ENCODE measurements around the gene ZBTB39. TPM values are rescaled to one million over a fixed set of nuclear protein-coding genes. Genes with fewer than 3 reads are reported as not detected.

The ZBTB39 gene, protein sequence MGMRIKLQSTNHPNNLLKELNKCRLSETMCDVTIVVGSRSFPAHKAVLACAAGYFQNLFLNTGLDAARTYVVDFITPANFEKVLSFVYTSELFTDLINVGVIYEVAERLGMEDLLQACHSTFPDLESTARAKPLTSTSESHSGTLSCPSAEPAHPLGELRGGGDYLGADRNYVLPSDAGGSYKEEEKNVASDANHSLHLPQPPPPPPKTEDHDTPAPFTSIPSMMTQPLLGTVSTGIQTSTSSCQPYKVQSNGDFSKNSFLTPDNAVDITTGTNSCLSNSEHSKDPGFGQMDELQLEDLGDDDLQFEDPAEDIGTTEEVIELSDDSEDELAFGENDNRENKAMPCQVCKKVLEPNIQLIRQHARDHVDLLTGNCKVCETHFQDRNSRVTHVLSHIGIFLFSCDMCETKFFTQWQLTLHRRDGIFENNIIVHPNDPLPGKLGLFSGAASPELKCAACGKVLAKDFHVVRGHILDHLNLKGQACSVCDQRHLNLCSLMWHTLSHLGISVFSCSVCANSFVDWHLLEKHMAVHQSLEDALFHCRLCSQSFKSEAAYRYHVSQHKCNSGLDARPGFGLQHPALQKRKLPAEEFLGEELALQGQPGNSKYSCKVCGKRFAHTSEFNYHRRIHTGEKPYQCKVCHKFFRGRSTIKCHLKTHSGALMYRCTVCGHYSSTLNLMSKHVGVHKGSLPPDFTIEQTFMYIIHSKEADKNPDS
- 8.9 TPM for total RNA-seq

DNA sequence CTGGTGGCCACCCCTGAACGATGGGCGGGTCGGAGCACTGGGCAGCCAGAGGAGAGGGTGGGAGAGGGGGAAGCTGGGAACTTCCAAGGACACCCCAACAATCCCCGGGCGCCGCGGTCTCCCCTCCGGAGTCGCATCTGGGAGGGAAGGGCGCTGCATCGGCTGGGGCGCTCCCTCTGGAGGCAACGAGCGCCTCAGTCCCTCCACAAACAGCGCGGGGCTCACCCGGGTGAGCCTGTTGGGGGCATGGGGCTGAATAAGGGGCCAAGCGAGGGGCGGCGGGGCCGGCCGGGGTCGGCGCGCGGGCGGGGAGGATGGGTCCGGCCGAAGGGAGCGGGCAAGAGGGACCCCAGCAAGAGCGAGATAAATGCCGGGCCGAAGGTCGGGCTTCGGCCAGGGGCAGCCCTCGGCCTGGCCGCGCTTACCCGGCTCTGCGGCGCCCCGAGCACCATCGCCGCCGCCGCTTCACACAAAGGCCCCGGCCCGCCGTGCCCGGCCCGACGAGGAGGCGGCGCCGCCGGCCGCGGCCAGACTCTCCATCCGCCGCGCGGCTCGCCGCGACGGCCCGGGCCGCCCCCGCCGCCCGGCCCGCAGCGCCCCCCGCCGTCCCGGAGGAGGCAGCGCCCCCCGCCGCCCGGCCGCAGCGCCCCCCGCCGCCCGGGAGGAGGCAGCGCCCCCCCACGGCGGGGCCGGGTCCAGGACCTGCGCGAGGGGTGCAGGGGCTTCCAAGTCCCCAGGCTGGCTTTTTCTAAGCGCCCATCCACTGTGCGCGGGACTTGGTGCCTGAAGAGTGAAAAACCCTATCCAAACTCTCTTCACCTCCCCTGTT lies at the start of gene ZBTB39:
Gene ZBTB39, minus strand, starts transcription at position 567 of the 829 bp plus-strand sequence. CDS start 1,629 bp downstream, outside the sequence.

DNA sequence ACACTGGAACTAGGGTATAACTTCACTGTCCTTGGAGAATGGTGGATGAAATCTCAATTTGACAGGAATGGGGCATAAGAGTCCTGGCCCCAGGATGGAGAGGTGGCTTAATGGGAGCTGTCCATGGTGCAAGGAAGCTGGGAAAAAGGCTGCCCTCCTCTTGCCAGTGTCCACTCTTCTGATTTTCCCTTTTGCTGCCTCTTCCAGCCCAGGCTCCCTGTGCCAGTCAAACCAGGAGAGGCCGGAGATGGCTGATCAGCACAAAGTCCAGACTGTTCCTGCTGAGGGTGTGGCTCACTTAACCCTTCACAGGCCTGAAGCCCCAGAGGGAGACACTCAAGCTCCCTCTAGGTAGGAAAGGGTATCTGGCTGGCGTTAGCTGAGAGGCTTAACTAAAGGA lies 43.5 kb upstream of the ZBTB39 start, which contains the start of gene MYO1A:
Gene MYO1A, minus strand, starts transcription at position 240 of the 400 bp plus-strand sequence. CDS start 1,806 bp downstream, outside the sequence.

GRCh38 chr12:57016348-57016747 lies 10.0 kb upstream of the ZBTB39 start, which contains the start of gene TAC3:
TSS of gene TAC3 (minus strand) at chr12:57016529. CDS start at chr12:57015797, 732 bp downstream.

DNA sequence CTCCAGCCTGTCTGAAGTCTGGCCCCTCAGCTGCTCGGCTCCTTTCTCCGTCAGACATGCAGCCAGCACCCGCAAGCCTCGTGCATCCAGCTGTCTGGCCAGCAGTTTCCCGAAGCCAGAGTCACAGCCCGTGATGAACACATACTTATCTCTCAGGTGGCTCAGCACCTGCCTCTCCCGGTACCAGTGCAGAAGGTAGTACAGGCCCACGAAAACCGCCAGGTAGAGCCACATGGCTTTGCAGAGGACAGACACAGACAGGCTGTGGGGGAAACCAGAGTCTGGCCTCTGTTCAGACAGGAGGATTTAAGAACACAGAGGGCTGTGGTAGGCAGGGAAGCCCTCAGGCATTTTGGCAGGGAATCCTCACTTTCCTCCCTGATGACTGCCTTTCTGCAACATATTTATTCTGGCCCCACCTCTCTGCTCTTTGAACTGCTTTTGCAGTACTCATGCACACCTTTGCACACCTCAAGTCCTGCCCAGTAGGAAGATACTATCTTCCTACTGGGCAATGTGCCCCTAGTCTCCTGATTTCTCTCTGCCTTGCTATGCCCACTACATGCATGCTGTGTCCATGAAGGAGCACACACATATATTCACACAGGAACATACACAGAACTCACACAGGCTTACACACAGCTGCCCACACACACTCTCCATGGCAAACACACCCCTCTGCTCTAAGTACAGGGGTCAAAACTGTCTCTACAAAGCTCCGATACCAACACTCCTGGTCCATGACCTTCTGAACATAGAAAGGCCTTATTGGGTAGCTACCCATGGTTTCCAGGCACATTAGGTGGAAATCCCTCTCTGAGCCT lies 48.9 kb downstream of the ZBTB39 start, which contains the start of gene RDH16:
Gene RDH16, minus strand, starts transcription at position 380 of the 824 bp plus-strand sequence. Its CDS starts 146 bp downstream, at position 234.

Other genes with a start within 250 kb of the ZBTB39 start
- gene HSD17B6, start 243.2 kb downstream of the ZBTB39 start, total RNA-seq = 0.29 TPM
- gene SDR9C7, start 72.1 kb downstream of the ZBTB39 start, total RNA-seq = not detected
- gene RDH16, start 48.9 kb downstream of the ZBTB39 start, total RNA-seq = 1.1 TPM
- gene TAC3, start 10.0 kb upstream of the ZBTB39 start, total RNA-seq = 1.6 TPM
- gene MYO1A, start 43.6 kb upstream of the ZBTB39 start, total RNA-seq = 0.64 TPM
- gene NEMP1, start 72.2 kb upstream of the ZBTB39 start, total RNA-seq = 11.7 TPM
- 43.1 TPM for gene NAB2, start 82.6 kb upstream of the ZBTB39 start, total RNA-seq
- gene STAT6, start 104.8 kb upstream of the ZBTB39 start, total RNA-seq = 90.6 TPM
- 199 TPM for gene LRP1, start 121.9 kb upstream of the ZBTB39 start, total RNA-seq
- not detected for gene LRP1-AS, start 141.1 kb upstream of the ZBTB39 start, total RNA-seq
- 8.5 TPM for gene NXPH4, start 210.2 kb upstream of the ZBTB39 start, total RNA-seq
- 77.4 TPM for gene SHMT2, start 223.2 kb upstream of the ZBTB39 start, total RNA-seq
- gene STAC3, start 244.6 kb upstream of the ZBTB39 start, total RNA-seq = 83.0 TPM